Measurements from ENCODE around the gene MAGIX. TPM values are rescaled to one million over a fixed set of nuclear protein-coding genes. Genes with fewer than 3 reads are reported as not detected.

The MAGIX gene
- total and polyA plus RNA-seq, 10 donors, result 0.89 to 4.3 (median 1.4) TPM

GRCh38 chrX:49155243-49155899 is 7.2 kb upstream of the MAGIX start:
- WGBS, 5 donors, result 1 to 62% (median 4%) methylated on average over 18 of the region's 18 CpGs
- intact Hi-C loops (cut with DNase I; ENCODE audit: low total_unique reads), result no loop called here

GRCh38 chrX:49155900-49156837 is 6.4 kb upstream of the MAGIX start:
- WGBS, 5 donors, result 1 to 44% (median 2%) methylated on average over 15 to 65 of the region's 65 CpGs
- peak; percentile 97 for DNase-seq
- H3K4me1 ChIP-seq, result peaks cover 0 to 12% (median 6%) of the 10 kb centered on the region in 6 donors
- no peaks in the 10 kb centered on the region for H3K9me3 ChIP-seq
- H3K36me3 ChIP-seq, result no peaks in the 10 kb centered on the region
- peak overlapping the region; percentile 5 to 68 (median 40) for H3K4me3 ChIP-seq
- H3K27me3 ChIP-seq (replicated peaks in 1 of 7), result no peaks in the 10 kb centered on the region
- intact Hi-C loops (cut with DNase I; ENCODE audit: low total_unique reads), result no loop called here
- peak overlapping the region; percentile 51 to 95 (median 92) for H3K27ac ChIP-seq
- TF ChIP-seq POLR2A (IDR thresholded peaks at IDR 0.05) (peak in 1 of 3 donors; percentile 12), POLR2AphosphoS5 (IDR thresholded peaks at IDR 0.05) (peak; percentile 85 to 89 (median 88)), CTCF (IDR thresholded peaks at IDR 0.05 in 8 of 11, conservative IDR thresholded peaks at IDR 0.05 in 3 of 11) (peak; percentile 70 to 93 (median 85))

More at GRCh38 chrX:49155243-49155899, 7.2 kb upstream of the MAGIX start:
- H3K27ac ChIP-seq, result peak overlapping the region; percentile 51 to 95 (median 92)
- no peaks in the 10 kb centered on the region for H3K36me3 ChIP-seq
- TF ChIP-seq CTCF (IDR thresholded peaks at IDR 0.05 in 8 of 11, conservative IDR thresholded peaks at IDR 0.05 in 3 of 11), result no peak
- no peak for TF ChIP-seq POLR2A (IDR thresholded peaks at IDR 0.05)
- TF ChIP-seq POLR2AphosphoS5 (IDR thresholded peaks at IDR 0.05), result no peak
- H3K4me1 ChIP-seq, result peaks cover 0 to 12% (median 6%) of the 10 kb centered on the region in 6 donors
- DNase-seq, result no peak
- no peaks in the 10 kb centered on the region for H3K27me3 ChIP-seq (replicated peaks in 1 of 7)
- H3K4me3 ChIP-seq, result peak overlapping the region; percentile 5 to 68 (median 40)
- no peaks in the 10 kb centered on the region for H3K9me3 ChIP-seq

GRCh38 chrX:49157194-49157593 is 5.4 kb upstream of the MAGIX start:
- intact Hi-C loops (cut with DNase I; ENCODE audit: low total_unique reads), result no loop called here
- Histone ChIP-seq H3K9me3 (no peaks in the 10 kb centered on the region), H3K36me3 (no peaks in the 10 kb centered on the region), H3K27ac (no peak overlapping the region), H3K4me3 (no peak overlapping the region), H3K27me3 (replicated peaks in 1 of 7) (no peaks in the 10 kb centered on the region), H3K4me1 (peaks cover 0 to 12% (median 6%) of the 10 kb centered on the region in 6 donors)
- no peak for DNase-seq
- 83 to 90% (median 87%) methylated on average over 16 to 24 of the region's 25 CpGs for WGBS, 5 donors
- TF ChIP-seq POLR2A (IDR thresholded peaks at IDR 0.05), result no peak
- TF ChIP-seq POLR2AphosphoS5 (IDR thresholded peaks at IDR 0.05), result no peak
- TF ChIP-seq CTCF (IDR thresholded peaks at IDR 0.05 in 8 of 11, conservative IDR thresholded peaks at IDR 0.05 in 3 of 11), result no peak

- 91 to 97% (median 95%) methylated on average over 2 of the region's 2 CpGs for WGBS, 5 donors
- Histone ChIP-seq H3K9me3 (no peaks in the 10 kb centered on the region), H3K27me3 (replicated peaks in 1 of 7) (no peaks in the 10 kb centered on the region), H3K27ac (no peak overlapping the region), H3K36me3 (no peaks in the 10 kb centered on the region), H3K4me3 (no peak overlapping the region), H3K4me1 (peaks cover 0 to 20% (median 7%) of the 10 kb centered on the region in 6 donors)
- no peak for DNase-seq
- intact Hi-C loops (cut with DNase I; ENCODE audit: low total_unique reads), result no loop called here
- TF ChIP-seq CTCF (IDR thresholded peaks at IDR 0.05 in 8 of 11, conservative IDR thresholded peaks at IDR 0.05 in 3 of 11), result no peak
- TF ChIP-seq POLR2A (IDR thresholded peaks at IDR 0.05), result no peak
- no peak for TF ChIP-seq POLR2AphosphoS5 (IDR thresholded peaks at IDR 0.05)
Measured at GRCh38 chrX:49160908-49161307, 1.6 kb upstream of the MAGIX start.

All from spleen (tissue), 11 donors.